ENCODE data around the gene ACIN1. TPM values are rescaled to one million over a fixed set of nuclear protein-coding genes. Genes with fewer than 3 reads are reported as not detected.
A peak's percentile ranks its signal among the peaks of the same experiment; 100 is the strongest.

Gene ACIN1
- total and polyA plus RNA-seq, 2 of the 13 experiments (the other 11 are each of a cell fraction or from before 2014, with no cell fraction given): 165 to 183 TPM

- TF ChIP-seq ZNF512B (CRISPR knock-in tag; IDR thresholded peaks at IDR 0.05; ENCODE audit: borderline replicate concordance) (peak; percentile 98; the same call in 1 of the 2 replicates), ZKSCAN1 (IDR thresholded peaks at IDR 0.05; ENCODE audit: low read length) (no peak), FOXO4 (CRISPR knock-in tag; conservative IDR thresholded peaks at IDR 0.05) (no peak), JUNB (CRISPR knock-in tag; IDR thresholded peaks at IDR 0.05; ENCODE audit: borderline replicate concordance) (peak; percentile 66), CENPT (CRISPR knock-in tag; IDR thresholded peaks at IDR 0.05; ENCODE audit: low read depth) (no peak), DR1 (CRISPR knock-in tag; IDR thresholded peaks at IDR 0.05) (no peak; the same call in 1 of the 2 replicates), ZNF263 (CRISPR knock-in tag; IDR thresholded peaks at IDR 0.05) (no peak), ZNF652 (CRISPR knock-in tag; IDR thresholded peaks at IDR 0.05; ENCODE audit: borderline replicate concordance, low read depth) (no peak), BATF2 (CRISPR knock-in tag; IDR thresholded peaks at IDR 0.05) (no peak; the same call in 1 of the 2 replicates), TEAD3 (CRISPR knock-in tag; optimal IDR thresholded peaks at IDR 0.05; ENCODE audit: borderline replicate concordance) (no peak), ZNF839 (CRISPR knock-in tag; IDR thresholded peaks at IDR 0.05; ENCODE audit: borderline replicate concordance) (no peak), ELK4 (CRISPR knock-in tag; IDR thresholded peaks at IDR 0.05; ENCODE audit: borderline replicate concordance) (no peak), ZFP36 (IDR thresholded peaks at IDR 0.05; ENCODE audit: borderline replicate concordance, low read depth, low read length, partially characterized antibody) (no peak), IRX3 (CRISPR knock-in tag; IDR thresholded peaks at IDR 0.05; ENCODE audit: borderline replicate concordance, low read depth) (no peak; the same call in 1 of the 2 replicates), CBX1 (IDR thresholded peaks at IDR 0.05; ENCODE audit: low read depth) (no peak), MXI1 (IDR thresholded peaks at IDR 0.05; ENCODE audit: borderline replicate concordance, low read depth, low read length) (no peak), ZNF260 (CRISPR knock-in tag; IDR thresholded peaks at IDR 0.05; ENCODE audit: borderline replicate concordance, low read depth) (no peak), NR2F6 (IDR thresholded peaks at IDR 0.05) (no peak), NR2F6 (CRISPR knock-in tag; IDR thresholded peaks at IDR 0.05) (no peak), SP5 (CRISPR knock-in tag; IDR thresholded peaks at IDR 0.05; ENCODE audit: borderline replicate concordance, low read depth) (no peak), ZBTB46 (CRISPR knock-in tag; IDR thresholded peaks at IDR 0.05; ENCODE audit: borderline replicate concordance) (0 out of 2 replicates have a peak, but pooled peaks have one; percentile 80), ZSCAN25 (CRISPR knock-in tag; IDR thresholded peaks at IDR 0.05) (no peak)
These were observed 37.8 kb downstream of the ACIN1 start, which contains the start of gene CDH24 (continued) for GRCh38 chr14:23056956-23057756.

Data from HepG2 (cell line).